Lower leg skin (tissue), 3 donors: ENCODE measurements around the gene AGBL1.

ENCODE experiments used
- POLR2A ChIP-seq, 2 donors: fragments of 450-650 bp; IDR thresholded peaks; one replicate each; pipeline ENCODE4 v1.6.1; 2016 to 2017; ENCODE audit warnings: antibody characterized with exemption in 2 of 2, mild to moderate bottlenecking in 1 of 2, moderate library complexity in 1 of 2
- TF ChIP-seq, protein P1 (sequence below), 3 donors: fragments of 450-650 bp; IDR thresholded peaks; one replicate each; pipeline ENCODE4 v1.5.1; 2016; ENCODE audit warnings: antibody characterized with exemption in 3 of 3, mild to moderate bottlenecking in 3 of 3, moderate library complexity in 2 of 3

- TF ChIP-seq, protein P1, sequence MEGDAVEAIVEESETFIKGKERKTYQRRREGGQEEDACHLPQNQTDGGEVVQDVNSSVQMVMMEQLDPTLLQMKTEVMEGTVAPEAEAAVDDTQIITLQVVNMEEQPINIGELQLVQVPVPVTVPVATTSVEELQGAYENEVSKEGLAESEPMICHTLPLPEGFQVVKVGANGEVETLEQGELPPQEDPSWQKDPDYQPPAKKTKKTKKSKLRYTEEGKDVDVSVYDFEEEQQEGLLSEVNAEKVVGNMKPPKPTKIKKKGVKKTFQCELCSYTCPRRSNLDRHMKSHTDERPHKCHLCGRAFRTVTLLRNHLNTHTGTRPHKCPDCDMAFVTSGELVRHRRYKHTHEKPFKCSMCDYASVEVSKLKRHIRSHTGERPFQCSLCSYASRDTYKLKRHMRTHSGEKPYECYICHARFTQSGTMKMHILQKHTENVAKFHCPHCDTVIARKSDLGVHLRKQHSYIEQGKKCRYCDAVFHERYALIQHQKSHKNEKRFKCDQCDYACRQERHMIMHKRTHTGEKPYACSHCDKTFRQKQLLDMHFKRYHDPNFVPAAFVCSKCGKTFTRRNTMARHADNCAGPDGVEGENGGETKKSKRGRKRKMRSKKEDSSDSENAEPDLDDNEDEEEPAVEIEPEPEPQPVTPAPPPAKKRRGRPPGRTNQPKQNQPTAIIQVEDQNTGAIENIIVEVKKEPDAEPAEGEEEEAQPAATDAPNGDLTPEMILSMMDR (IDR thresholded peaks at IDR 0.05), result no peak
- no peak for TF ChIP-seq POLR2A (IDR thresholded peaks at IDR 0.05)
Measured at GRCh38 chr15:86038491-86038890, 41.2 kb upstream of the AGBL1 start.
